SHP77 (cell line): Measurements from ENCODE around the gene POSTN.

Experiments used
- DNase-seq, 2 experiments: peaks; one replicate each; lab custom pipeline; 2025; lab: John Stamatoyannopoulos, UW

The POSTN gene, protein sequence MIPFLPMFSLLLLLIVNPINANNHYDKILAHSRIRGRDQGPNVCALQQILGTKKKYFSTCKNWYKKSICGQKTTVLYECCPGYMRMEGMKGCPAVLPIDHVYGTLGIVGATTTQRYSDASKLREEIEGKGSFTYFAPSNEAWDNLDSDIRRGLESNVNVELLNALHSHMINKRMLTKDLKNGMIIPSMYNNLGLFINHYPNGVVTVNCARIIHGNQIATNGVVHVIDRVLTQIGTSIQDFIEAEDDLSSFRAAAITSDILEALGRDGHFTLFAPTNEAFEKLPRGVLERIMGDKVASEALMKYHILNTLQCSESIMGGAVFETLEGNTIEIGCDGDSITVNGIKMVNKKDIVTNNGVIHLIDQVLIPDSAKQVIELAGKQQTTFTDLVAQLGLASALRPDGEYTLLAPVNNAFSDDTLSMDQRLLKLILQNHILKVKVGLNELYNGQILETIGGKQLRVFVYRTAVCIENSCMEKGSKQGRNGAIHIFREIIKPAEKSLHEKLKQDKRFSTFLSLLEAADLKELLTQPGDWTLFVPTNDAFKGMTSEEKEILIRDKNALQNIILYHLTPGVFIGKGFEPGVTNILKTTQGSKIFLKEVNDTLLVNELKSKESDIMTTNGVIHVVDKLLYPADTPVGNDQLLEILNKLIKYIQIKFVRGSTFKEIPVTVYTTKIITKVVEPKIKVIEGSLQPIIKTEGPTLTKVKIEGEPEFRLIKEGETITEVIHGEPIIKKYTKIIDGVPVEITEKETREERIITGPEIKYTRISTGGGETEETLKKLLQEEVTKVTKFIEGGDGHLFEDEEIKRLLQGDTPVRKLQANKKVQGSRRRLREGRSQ

DNA sequence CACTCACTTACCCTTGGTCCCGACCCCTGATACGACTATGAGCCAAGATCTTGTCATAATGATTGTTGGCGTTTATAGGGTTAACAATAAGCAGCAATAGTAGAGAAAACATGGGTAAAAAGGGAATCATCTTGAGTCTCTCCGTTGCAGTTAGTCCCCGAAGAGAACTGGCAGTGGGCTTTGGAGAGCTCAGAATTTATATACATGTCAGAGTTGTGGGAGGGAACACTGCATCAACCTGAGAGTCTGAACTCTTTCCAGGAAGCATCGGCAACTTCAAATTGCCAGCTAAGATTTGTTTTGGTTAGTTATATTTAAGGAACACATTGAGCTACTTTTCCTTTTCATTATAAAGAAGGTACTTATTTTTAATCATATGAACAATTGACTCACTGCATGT, at the start of gene POSTN:
Gene POSTN (minus strand): TSS at position 172 of the 400 bp plus-strand sequence. CDS start 42 bp downstream, at position 130.
- DNase-seq: no peak

DNA sequence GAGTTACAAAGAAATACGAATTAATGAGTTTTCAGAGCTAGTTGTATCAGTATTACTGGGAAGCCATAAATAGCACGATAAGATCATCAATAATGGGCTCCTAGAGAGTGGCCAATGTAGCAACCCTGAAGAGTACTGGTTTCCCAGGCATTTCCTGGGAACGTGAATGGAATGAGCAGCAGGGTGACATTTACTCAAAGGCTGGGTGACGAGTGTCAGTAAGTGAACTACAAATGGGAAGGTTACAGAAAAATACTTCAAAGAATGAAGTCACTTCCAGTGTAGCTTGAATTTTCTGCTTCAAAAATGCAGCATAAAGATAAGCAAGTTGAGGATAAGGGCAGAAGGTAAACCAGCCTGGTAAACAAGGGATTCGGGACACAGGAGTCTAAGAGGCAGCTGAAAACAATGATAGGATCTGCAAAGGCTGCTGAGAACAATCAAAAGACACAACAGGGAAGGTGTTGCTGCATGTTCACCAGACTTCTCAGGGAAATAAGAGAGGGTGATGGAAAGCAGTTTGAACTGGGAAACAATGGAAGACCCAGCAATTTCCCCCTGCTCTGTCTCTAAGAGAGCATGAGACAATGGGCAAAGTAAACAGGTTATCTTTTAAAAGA, 48.6 kb upstream of the POSTN start:
- DNase-seq: no peak

DNA sequence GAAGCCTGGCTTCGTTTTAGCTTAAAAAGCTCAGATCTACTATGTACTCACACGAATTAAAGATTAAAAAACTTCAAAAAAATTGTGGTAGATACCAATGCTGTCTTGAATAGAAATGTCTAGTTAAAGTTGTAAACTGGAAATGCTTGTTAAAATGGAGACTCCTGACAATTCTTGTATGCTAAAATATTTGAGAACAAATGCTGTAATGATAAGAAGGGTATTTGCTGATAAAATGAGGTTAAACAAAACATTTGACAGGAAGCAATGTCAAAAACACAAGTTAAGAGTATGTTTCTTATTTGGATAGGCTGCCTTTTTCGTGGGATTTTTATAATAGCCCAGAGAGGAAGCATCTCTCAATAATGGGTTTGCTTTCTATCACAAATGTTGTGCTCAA, 48.0 kb upstream of the POSTN start:
- DNase-seq: no peak

DNA sequence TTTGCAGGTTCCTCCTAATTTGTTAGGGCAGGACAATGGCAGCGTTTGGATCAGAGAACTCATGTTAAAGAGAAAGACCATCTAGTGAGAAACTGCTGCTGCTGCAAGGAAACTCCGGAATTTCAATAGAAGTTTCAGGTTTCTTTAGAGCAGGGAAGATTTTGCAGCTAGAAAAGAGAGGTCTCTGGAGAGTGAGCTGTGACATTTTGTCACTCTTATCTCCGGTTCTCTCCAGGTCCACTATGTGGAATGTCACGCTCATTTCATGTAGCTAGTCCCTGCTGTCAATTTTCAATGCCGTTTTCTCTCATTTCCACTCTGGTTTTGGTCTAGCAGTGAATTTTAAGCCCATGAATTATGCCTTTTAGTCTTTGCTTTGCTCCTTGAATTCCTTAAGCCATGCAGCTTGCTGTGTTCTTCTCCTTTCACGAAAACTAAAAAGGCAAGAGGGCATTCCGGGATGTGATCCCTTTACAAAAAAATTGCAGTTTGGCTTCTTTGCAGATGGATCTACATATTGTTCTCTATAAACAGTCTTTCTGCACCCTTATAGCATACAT, 46.7 kb upstream of the POSTN start:
- no peak for DNase-seq

DNA sequence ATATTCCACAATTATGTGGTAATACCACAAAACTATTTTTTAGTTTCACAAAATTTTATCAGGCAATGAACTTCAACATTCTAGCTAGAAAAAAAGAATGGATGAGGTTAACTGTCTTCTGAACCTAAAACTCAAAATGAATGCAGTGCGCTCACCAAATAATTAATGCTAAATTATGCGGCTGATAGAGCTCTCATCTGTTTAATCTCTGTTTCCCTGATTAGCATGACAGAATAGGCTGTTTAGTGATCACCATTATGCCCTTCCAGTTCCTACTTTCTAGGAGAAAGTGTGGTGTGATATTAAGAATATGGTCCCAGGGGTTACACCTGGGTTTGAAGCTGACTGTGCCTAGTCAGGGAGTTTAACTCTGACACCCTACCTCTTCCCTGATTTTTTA, 42.8 kb upstream of the POSTN start:
- DNase-seq: no peak

DNA sequence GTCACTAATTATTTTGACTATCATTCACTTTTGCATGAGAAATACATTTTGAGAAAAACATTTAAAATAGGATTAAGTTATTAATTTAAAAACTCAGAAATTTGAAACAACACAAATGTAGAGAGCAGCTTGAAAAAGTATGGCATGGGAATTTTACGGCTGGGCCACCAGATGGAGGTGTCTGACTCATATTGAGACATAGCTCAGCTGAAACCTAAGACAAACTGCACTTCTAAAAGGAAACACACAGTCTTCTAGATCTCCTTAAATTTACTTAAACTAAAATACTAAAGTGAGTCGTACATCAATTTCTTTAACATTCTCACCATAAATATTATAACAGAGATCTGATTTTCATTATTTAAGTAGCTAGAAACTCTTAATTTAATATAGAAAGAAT, 41.9 kb upstream of the POSTN start:
- DNase-seq: peak in 1 of 2 experiments; percentile 32

DNA sequence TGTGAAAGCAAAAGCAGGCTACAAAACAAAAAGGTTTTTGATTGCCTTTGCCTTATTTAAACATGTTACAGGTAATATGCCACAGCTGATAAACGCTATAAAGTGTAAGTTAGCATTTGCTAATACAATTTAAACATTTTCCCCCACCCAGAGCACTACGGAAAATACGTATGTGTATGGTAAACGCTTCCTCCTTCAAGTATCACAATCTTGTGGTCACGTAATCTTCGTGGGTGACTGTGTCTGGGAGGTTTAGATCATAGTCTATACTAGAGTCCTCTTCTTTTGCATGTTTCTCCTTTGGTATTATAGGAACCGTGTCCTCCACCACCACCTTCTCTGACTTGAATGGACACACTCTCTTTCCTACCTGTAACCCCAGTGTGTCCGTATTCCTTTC, 38.1 kb upstream of the POSTN start:
- DNase-seq: no peak

DNA sequence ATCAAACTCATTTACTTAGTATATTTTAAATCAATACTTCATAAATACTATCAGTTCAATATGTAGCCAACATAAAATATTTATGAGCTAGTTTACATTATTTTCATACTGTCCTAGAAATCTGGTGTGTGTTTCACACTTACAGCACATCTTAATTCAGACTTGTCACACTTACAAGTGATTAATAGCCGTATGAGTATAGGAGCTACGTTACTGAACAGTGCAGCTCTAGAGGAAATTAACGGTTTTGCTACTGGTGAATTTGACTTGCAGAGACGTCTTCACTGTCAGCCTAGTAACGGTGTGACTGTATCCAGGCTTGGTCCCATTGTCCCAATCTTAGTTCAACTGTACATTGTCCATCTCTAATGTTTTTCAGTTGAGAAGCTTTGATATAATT, 33.7 kb upstream of the POSTN start:
- DNase-seq: no peak

DNA sequence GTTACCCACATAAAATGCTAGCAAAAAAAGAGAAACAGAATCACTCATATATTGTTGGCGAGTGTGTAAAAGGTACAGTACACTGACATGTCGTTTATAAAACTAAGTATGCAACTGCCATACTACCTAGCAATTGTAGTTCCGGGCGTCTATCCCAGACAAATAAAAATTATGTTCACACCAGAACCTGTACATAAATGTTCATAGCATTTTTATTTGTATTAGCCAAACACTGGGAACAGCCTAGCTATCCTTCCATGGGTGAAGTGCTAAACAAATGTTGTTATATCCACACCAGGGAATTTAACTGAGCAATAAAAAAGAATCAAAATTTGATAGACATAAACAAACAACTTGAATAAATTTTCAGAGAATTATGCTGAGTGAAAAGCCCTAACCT, 28.9 kb upstream of the POSTN start:
- DNase-seq: peak in 1 of 2 experiments; percentile 17

DNA sequence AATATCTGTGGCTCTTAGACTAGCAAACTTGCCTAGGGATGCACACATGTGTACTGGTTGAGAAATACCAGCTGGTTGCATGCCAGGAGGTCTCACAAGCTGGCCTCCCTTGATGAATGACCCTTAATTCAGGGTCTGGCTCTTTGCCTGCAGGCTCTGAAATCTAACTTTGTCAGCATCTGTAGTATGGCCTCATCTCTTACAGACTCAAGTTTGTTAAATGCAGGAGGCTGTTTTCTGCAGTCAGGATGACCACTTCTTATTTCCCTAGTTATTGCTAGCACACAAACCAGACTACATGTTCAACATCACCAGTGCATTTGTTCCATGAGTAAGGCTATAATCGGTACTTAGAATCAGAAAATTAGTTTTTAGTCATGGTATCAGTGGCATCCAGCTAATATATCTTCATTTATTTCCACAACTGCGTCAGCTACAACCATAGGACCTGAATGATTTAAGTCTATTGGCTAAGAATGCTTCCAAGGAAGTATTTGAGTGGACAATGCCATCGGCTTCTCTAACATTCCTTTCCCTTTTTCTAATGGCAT, 23.3 kb upstream of the POSTN start:
- no peak for DNase-seq

DNA sequence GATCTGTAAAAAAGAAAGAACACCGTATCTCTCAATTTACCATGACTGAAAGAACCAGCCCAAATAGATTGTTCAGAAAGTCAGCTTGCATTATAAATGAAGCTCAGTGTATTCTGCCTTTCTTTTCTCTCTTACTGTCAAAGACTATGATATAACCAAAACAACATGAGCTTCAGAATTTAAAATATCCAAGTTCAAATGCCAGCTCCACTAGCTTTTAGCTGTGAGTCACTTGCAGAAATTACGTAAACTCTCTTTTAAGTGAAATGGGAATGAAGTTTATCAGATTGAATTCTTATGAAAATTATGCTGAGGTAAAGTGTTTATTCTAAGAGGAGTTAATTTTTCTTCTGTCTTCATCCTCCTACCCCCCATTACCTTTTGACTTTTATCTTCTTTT, 20.0 kb upstream of the POSTN start:
- DNase-seq: no peak

DNA sequence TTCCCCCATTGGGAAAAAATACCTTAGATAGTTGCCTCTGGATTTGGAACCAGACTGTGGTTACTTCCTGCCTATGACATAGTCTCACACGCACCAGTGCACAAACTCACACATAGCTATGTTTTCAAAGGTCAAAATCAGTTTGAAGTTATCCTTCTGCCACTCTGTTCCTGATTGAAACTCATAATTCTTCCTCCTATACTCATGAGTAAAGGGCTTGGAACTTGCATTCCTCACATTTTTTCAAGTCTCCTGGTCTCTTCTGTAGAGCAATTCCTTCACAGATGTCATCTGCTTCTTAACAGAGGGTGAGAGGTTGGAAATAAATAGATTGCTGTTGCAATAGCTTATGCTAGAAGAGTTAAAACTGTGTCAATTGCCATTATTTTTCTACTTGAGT, 18.6 kb upstream of the POSTN start:
- no peak for DNase-seq

DNA sequence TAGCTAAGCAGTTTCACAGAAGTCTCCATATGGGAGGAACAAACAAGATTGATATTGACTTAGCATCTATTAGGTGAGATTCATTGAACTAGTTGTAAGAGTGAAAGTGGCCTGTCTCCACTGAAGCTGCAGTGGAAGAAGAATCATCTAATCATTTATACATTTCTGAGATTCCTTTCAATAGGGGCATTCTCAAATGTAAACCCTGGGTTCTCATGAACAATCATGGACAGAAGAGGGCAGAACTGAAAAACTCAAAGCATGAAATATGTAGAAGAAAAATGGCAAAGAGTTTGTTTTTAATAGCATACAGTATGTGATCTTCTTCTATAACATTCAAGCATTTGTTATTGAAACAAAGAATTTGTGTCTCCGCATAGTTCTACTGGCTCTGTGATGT, 17.6 kb upstream of the POSTN start:
- DNase-seq: no peak

DNA sequence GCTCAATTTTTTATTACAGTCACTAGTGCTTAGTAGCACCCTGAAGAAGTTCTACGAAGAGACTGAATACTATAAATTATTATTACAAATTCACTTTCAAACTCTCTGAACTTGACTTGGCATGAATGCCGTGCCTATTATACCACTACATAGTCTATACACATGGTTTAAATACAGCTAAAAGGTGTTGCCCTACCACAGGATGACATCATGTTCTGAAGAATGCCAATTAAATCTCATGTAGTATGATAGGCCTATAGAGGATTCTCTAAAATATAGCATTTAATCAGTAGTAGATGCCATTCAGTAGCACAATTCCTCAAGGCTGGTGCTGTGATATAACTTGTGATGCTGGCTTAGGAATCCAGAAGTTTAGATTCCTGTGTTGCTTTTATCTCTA, 16.7 kb upstream of the POSTN start:
- DNase-seq: no peak

DNA sequence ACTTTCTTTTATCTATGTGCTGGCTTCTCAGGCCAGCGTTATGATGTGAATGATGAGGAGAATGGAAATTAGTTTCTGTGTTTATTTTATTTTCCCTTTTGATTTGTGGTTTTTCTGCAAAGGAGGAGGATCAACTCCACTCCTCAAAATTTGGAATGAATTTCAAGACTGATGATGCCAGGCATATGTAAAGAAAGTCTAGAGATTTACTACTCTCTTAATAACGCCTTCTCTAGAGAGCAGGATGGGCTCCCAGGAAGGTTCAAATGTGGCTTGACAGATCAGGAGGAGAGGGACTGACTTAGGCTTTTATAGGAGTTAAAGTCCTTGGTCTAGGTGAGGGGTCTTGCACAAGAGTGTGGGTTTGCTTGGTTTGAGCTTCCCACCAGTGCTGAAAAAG, 15.1 kb upstream of the POSTN start:
- DNase-seq: no peak

DNA sequence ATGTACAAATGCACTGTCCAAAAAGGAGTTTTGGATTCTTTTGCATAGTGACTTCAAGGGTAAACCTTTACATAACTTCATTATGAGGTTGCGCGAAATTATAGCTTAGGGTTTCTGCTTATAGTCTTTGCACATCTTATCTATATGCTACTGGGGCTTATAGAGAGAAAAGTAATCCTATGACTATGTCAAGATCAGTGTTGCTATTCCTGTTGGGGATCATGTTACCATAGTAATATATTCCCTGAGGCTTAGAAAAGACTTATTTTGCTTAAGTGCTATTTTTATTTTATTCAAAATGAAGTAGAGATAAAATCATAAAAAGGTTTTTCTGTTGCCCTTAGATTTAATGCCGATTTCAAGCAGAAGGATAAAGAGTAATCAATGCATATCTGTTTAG, 14.7 kb upstream of the POSTN start:
- DNase-seq: no peak

DNA sequence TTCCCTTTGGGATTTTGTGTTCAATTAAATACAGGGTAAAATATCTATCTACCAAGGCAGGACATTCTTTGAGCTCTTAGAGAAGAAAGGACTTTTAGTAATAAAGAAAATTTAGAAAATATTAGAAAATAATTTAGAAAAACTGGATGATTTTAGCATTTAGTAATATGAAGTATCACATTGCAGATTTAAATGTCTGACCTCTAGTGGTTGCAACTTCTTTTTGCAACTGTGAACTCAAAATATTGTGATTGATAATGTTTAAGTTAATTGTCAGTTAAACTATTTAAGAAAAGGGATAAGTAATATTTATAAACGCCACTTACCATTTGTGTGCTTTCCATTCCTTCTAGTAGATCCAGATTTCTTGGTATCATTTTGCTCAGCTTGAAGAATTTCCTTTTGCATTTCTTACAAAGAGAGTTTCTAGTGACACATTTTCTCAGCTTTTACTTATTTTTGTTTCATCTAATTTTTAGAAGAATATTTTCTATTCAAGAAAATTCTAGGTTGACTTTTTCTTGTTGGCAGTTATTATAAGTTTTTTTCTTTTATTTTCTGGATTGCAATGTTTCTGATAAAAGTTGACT, 10.3 kb upstream of the POSTN start:
- DNase-seq: no peak

DNA sequence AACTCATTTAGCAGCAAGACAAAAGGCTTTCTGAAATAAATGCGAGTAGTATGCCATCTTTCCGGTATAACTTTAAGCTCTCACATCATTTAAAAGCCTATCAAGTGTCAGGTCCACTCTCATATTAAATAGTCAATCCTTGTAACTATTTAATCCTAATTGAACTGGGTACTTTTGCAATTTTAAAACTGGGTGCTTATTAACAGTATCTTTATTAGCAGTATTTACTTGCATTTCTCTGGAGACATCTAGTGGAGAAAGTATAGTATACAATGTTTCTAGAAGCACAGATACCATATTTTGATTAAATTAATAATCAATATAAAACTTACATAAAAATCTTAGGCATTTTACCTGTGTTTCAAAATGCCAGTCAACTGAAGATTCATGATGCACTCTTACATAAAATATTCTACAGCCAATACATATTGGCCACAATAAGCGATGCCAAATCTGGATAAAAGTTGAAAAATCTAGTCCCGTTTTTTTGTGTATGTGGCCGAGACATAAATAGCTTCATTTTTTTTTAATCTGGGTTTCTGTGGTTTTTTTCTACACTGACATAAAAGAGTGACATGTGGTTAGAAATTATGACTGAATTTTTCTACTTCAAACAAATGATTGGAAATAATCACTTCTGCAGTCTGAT, 4.3 kb upstream of the POSTN start:
- no peak for DNase-seq

DNA sequence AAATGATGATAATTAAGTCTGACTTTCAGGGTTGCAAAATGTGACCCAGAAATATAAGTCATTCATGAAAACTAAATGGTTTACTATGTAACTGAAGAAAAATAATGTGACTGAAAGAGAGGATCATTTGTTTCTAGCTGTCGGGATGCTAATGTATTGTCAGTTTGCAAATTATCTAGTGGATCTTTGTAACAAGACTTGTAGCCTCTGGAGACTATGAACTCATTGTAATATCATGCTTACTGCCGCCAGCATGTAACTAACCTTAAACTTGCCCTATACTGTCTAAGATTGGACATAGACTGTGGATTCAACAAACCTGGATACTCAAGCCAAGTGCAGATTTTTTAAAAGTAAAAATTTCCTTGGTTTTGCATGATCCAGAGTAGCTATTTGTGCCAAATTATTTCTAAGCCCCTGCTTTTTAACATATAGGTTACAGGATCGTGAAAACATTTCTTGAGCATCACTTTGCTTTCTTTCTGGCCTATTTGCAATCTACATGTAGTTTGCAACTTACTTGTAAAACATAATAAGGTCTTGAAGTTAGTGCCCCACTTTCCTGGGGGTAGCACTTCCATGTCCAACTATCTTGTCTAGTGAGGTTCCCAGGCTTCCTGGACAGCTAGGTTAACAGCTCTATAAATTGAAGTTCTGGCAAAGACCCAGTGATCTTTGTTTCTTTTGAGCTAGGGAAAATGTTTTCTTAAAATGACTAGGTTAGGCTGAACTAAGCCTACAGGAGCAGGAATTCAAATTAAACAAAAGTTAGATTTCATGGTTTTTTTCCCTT, 3.3 kb upstream of the POSTN start:
- DNase-seq: no peak

DNA sequence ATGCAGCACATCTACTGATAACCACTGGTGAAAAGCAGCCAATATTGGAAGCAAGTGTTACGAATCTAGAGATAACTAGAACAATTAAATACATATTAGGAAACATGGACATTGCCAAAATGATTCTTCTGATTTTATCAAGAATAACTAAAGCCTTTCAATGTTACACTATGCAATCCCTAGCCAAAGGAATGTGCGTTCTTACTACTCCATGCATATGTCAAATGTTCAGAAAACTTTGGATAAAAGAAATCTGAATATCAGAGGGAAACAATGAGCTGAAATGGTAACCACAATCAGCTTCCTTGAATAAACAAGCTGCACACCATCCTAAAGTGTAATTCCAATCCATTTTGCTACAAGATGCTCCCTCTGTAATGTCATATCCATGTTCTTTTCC, 951 bp upstream of the POSTN start:
- no peak for DNase-seq
